SK-N-SH treated with all-trans-retinoic acid at 6 μM for 48 hours (cell line): Measurements from ENCODE around the gene MAP3K20.

ENCODE experiments used
- ARNTL ChIP-seq: fragments of 450-650 bp; formaldehyde crosslinking; IDR thresholded peaks from 2 replicates; pipeline ENCODE4 v1.5.0; 2020; ENCODE audit warnings: low read depth, mild to moderate bottlenecking, moderate library complexity, borderline replicate concordance
- CREB5 ChIP-seq: fragments of 250-450 bp; sonication (Bioruptor Pico); IDR thresholded peaks from 2 replicates; pipeline ENCODE4 v1.5.1; 2020; ENCODE audit warnings: low read depth, mild to moderate bottlenecking, moderate library complexity
- POU6F1 ChIP-seq: fragments of 250-450 bp; sonication (Bioruptor Pico); IDR thresholded peaks from 2 replicates; pipeline ENCODE4 v1.8.0; 2021; ENCODE audit warnings: low read depth, mild to moderate bottlenecking, moderate library complexity, borderline replicate concordance
- PPARA ChIP-seq: fragments of 250-450 bp; sonication (Bioruptor Pico); IDR thresholded peaks from 2 replicates; pipeline ENCODE4 v1.5.0; 2020; ENCODE audit warnings: mild to moderate bottlenecking, borderline replicate concordance
- RARB ChIP-seq: fragments of 250-450 bp; sonication (Bioruptor Pico); IDR thresholded peaks from 2 replicates; pipeline ENCODE4 v1.8.0; 2021; ENCODE audit warnings: mild to moderate bottlenecking, moderate library complexity
- TOX ChIP-seq: fragments of 250-450 bp; sonication (Bioruptor Pico); IDR thresholded peaks from 2 replicates; pipeline ENCODE4 v1.8.0; 2021; ENCODE audit warnings: mild to moderate bottlenecking, moderate library complexity, borderline replicate concordance
- ZC3H10 ChIP-seq: fragments of 250-450 bp; sonication (Bioruptor Pico); IDR thresholded peaks from 2 replicates; pipeline ENCODE4 v1.5.1; 2021; ENCODE audit warnings: mild to moderate bottlenecking, moderate library complexity
- ZNF565 ChIP-seq: fragments of 450-650 bp; formaldehyde crosslinking; conservative IDR thresholded peaks from 2 replicates; pipeline ENCODE4 v1.5.0; 2020; ENCODE audit warnings: low read depth, mild to moderate bottlenecking, moderate library complexity
- TF ChIP-seq, protein P1 (sequence below): fragments of 250-450 bp; sonication (Bioruptor Pico); IDR thresholded peaks from 2 replicates; pipeline ENCODE4 v1.8.0; 2020; ENCODE audit warnings: mild to moderate bottlenecking, moderate library complexity, borderline replicate concordance

DNA sequence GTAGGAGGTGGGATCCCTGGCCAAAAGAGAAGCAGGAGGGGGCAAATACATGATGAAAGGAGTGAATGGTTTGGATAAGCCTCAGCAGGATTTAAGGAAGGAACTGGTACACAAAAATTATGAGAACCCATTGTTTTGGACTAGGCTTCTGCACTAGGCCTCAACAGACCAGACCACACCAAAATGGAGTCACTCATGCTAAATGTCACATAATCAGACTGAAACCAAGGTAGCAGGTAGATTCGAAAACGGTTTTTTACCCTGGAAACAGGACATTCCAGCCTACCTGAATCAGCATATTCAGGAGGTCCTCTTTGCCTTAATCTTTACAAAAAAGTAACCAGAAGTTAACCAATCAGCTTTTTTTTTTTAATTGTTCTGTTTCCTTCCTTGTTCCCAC is 229.7 kb downstream of the MAP3K20 start:
- TF ChIP-seq, protein P1, sequence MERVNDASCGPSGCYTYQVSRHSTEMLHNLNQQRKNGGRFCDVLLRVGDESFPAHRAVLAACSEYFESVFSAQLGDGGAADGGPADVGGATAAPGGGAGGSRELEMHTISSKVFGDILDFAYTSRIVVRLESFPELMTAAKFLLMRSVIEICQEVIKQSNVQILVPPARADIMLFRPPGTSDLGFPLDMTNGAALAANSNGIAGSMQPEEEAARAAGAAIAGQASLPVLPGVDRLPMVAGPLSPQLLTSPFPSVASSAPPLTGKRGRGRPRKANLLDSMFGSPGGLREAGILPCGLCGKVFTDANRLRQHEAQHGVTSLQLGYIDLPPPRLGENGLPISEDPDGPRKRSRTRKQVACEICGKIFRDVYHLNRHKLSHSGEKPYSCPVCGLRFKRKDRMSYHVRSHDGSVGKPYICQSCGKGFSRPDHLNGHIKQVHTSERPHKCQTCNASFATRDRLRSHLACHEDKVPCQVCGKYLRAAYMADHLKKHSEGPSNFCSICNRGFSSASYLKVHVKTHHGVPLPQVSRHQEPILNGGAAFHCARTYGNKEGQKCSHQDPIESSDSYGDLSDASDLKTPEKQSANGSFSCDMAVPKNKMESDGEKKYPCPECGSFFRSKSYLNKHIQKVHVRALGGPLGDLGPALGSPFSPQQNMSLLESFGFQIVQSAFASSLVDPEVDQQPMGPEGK (CRISPR knock-in tag): no peak
- TF ChIP-seq CREB5 (CRISPR knock-in tag) (no peak), PPARA (CRISPR knock-in tag) (no peak), ZNF565 (no peak), ZC3H10 (CRISPR knock-in tag) (no peak), ARNTL (no peak), TOX (CRISPR knock-in tag) (no peak), RARB (no peak), POU6F1 (CRISPR knock-in tag) (no peak)
